HepG2 (cell line): ENCODE results near the gene ZNF345. TPM values are rescaled to one million over a fixed set of nuclear protein-coding genes. Genes with fewer than 3 reads are reported as not detected.

Experiments used
- BORCS8-MEF2B ChIP-seq: sonication (generic); formaldehyde crosslinking; IDR thresholded peaks from 2 replicates; pipeline ENCODE4 v1.8.0; 2022; ENCODE audit warnings: mild to moderate bottlenecking, missing genetic modification reagents
- HNF1A ChIP-seq, 2 experiments: sonication (generic) in 1 of 2; formaldehyde crosslinking in 1 of 2; IDR thresholded peaks; 2 replicates each; pipeline versions ENCODE4 v1.4.0 to v1.6.1; 2016 to 2020; ENCODE audit warnings: borderline replicate concordance in 1 of 2, low read depth in 1 of 2, mild to moderate bottlenecking in 1 of 2, missing genetic modification reagents in 1 of 2
- HNRNPLL ChIP-seq: fragments of 200-400 bp; formaldehyde crosslinking; IDR thresholded peaks from 2 replicates; pipeline ENCODE4 v1.6.1; 2017; ENCODE audit warnings: mild to moderate bottlenecking, low read depth, low read length; ENCODE audit not compliant: poor library complexity, severe bottlenecking
- ISL2 ChIP-seq: sonication (generic); formaldehyde crosslinking; IDR thresholded peaks from 2 replicates; pipeline ENCODE4 v1.5.0; 2020; ENCODE audit warnings: missing genetic modification reagents
- LCORL ChIP-seq, 2 experiments: fragments of 450-650 bp in 1 of 2; sonication (generic) in 1 of 2; formaldehyde crosslinking in 1 of 2; IDR thresholded peaks; 2 replicates each; pipeline versions ENCODE4 v1.5.0 to v1.6.1; 2017 to 2020; ENCODE audit warnings: antibody characterized with exemption in 1 of 2, missing genetic modification reagents in 1 of 2
- SP4 ChIP-seq: sonication (generic); formaldehyde crosslinking; IDR thresholded peaks from 2 replicates; pipeline ENCODE4 v1.8.1; 2023; ENCODE audit warnings: mild to moderate bottlenecking, missing genetic modification reagents
- TEAD2 ChIP-seq: sonication (generic); formaldehyde crosslinking; IDR thresholded peaks from 2 replicates; pipeline ENCODE4 v1.9.0; 2021; ENCODE audit warnings: missing genetic modification reagents
- ZBTB7A ChIP-seq: sonication (generic); formaldehyde crosslinking; IDR thresholded peaks from 2 replicates; pipeline ENCODE4 v1.8.0; 2022; ENCODE audit warnings: mild to moderate bottlenecking, missing genetic modification reagents
- ZKSCAN5 ChIP-seq: sonication (generic); formaldehyde crosslinking; IDR thresholded peaks from 2 replicates; pipeline ENCODE4 v1.5.1; 2020; ENCODE audit warnings: mild to moderate bottlenecking, missing genetic modification reagents
- ZNF142 ChIP-seq: sonication (generic); formaldehyde crosslinking; IDR thresholded peaks from 2 replicates; pipeline ENCODE4 v1.4.0; 2020; ENCODE audit warnings: missing genetic modification reagents
- ZNF143 ChIP-seq: sonication (generic); formaldehyde crosslinking; IDR thresholded peaks from 2 replicates; pipeline ENCODE4 v1.4.0; 2020; ENCODE audit warnings: missing genetic modification reagents
- ZNF550 ChIP-seq: sonication (generic); formaldehyde crosslinking; IDR thresholded peaks from 2 replicates; pipeline ENCODE4 v1.4.0; 2020; ENCODE audit warnings: mild to moderate bottlenecking, missing genetic modification reagents, borderline replicate concordance
- ZNF558 ChIP-seq: sonication (generic); formaldehyde crosslinking; IDR thresholded peaks from 2 replicates; pipeline ENCODE4 v1.9.0; 2022; ENCODE audit warnings: mild to moderate bottlenecking, missing genetic modification reagents, borderline replicate concordance
- ZNF775 ChIP-seq: sonication (generic); formaldehyde crosslinking; IDR thresholded peaks from 2 replicates; pipeline ENCODE4 v1.4.0; 2020; ENCODE audit warnings: missing genetic modification reagents, mild to moderate bottlenecking, moderate library complexity, borderline replicate concordance
- polyA plus RNA-seq, 8 experiments: library from polyadenylated mRNA; depleted of rRNA in 3 of 8; stranded (reverse) in 7 of 8; unstranded in 1 of 8; fragments of >200 nt; fragmentation: Illumina TruSeq in 4 of 8; extraction: Trizol in 4 of 8; gene quantifications; 2 replicates each; pipeline versions ENCODE4 v1.2.1 to v1.2.3, GENCODE V29; 2011 to 2016; ENCODE audit warnings: low read depth in 4 of 8, missing spikeins in 1 of 8, mixed read lengths in 1 of 8; ENCODE audit not compliant: insufficient read depth in 1 of 8
- total RNA-seq, 5 experiments: library from RNA; depleted of rRNA; stranded (reverse); fragments of >200 nt; fragmentation: Illumina TruSeq; extraction: Trizol; gene quantifications; 2 replicates each; pipeline ENCODE4 v1.2.3, GENCODE V29; 2016; ENCODE audit warnings: low read depth in 1 of 5
- TF ChIP-seq, protein P1 (sequence below): IDR thresholded peaks from 2 replicates; pipeline ENCODE4 v1.6.1; 2016
- TF ChIP-seq, protein P2 (sequence below): sonication (generic); formaldehyde crosslinking; IDR thresholded peaks from 2 replicates; pipeline ENCODE4 v1.5.0; 2020; ENCODE audit warnings: mild to moderate bottlenecking, missing genetic modification reagents

Gene ZNF345
- total and polyA plus RNA-seq, 2 of the 13 experiments (the other 11 are each of a cell fraction or from before 2014, with no cell fraction given): 2.6 to 2.9 TPM

DNA sequence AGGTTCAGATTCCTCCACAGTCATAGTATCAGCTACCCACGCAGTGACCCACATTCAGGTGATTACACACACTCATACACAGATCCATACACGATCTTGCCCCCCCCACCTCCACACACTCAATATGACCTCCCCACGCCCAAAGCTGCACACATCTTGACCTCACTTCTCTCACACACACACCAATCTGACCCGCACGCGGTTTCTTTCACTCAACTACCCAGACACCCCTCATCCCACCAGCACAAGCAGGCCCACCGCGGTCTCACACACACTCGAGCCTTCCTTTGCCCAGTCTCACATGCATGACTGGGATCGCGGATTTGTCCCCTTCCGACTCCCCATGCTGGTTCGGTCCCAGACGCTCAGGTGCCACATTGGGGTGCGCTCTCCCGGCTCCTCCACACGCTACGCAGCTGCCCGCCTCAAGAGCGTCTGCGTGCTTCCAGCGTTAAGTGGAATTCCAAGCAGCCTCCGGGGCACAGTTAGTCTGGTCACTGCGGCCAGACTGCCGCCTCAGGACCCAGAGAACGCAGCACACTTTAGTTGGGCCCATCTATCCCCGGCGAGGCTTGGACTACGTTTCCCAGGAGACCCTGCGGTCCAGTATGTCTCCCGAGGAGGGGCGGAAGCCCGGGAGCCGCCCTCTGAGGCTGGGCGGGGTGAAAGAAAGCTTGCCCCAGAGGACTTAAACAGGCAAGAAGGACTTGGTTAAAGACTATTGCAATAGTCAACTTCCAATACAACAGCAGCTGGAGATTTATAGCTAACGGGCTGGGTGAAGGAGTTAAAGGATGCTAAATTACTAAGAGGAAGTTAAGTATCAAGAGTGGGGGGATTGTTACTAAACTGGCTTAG lies 746 bp upstream of the ZNF345 start (continued):
- no peak for TF ChIP-seq HNF1A (IDR thresholded peaks at IDR 0.05; ENCODE audit: low read depth)
- TF ChIP-seq HNF1A (CRISPR knock-in tag; IDR thresholded peaks at IDR 0.05; ENCODE audit: borderline replicate concordance): no peak
- TF ChIP-seq ZKSCAN5 (CRISPR knock-in tag): no peak
- TF ChIP-seq, protein P1, sequence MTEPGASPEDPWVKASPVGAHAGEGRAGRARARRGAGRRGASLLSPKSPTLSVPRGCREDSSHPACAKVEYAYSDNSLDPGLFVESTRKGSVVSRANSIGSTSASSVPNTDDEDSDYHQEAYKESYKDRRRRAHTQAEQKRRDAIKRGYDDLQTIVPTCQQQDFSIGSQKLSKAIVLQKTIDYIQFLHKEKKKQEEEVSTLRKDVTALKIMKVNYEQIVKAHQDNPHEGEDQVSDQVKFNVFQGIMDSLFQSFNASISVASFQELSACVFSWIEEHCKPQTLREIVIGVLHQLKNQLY (CRISPR knock-in tag): no peak
- no peak for TF ChIP-seq SP4 (CRISPR knock-in tag)
- no peak for TF ChIP-seq ZNF558
- no peak for TF ChIP-seq ZBTB7A
- TF ChIP-seq ZNF775 (CRISPR knock-in tag): no peak
- TF ChIP-seq, protein P2, sequence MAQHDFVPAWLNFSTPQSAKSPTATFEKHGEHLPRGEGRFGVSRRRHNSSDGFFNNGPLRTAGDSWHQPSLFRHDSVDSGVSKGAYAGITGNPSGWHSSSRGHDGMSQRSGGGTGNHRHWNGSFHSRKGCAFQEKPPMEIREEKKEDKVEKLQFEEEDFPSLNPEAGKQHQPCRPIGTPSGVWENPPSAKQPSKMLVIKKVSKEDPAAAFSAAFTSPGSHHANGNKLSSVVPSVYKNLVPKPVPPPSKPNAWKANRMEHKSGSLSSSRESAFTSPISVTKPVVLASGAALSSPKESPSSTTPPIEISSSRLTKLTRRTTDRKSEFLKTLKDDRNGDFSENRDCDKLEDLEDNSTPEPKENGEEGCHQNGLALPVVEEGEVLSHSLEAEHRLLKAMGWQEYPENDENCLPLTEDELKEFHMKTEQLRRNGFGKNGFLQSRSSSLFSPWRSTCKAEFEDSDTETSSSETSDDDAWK: no peak
- TF ChIP-seq LCORL (IDR thresholded peaks at IDR 0.05): no peak
- no peak for TF ChIP-seq LCORL (CRISPR knock-in tag; IDR thresholded peaks at IDR 0.05)
- peak; percentile 64 for TF ChIP-seq BORCS8-MEF2B (CRISPR knock-in tag)
- peak; percentile 86 for TF ChIP-seq ZNF143 (CRISPR knock-in tag)
- TF ChIP-seq TEAD2 (CRISPR knock-in tag): no peak
- no peak for TF ChIP-seq ISL2 (CRISPR knock-in tag)
- peak; percentile 92; the same call in 1 of the 2 replicates for TF ChIP-seq ZNF550
- no peak for TF ChIP-seq ZNF142 (CRISPR knock-in tag)
- peak; percentile 81 for TF ChIP-seq HNRNPLL
